DMS114 treated with DMSO at 0.1 percent for 48 hours (cell line): Measurements from ENCODE around the gene KHDC4.
"Not testable (repeated sequence)": the region's sequence is repeated elsewhere in the genome, so short reads cannot be mapped to it uniquely, and the experiment has no call there.

Experiments
- DNase-seq: peaks from one replicate; lab custom pipeline; 2025; ENCODE audit not compliant: unreplicated experiment; lab: John Stamatoyannopoulos, UW

The KHDC4 gene

GRCh38 chr1:155910621-155911121 is 23.5 kb downstream of the KHDC4 start:
- DNase-seq: peak; percentile 68

- DNase-seq: no peak
Measured at GRCh38 chr1:155909894-155910293, 24.3 kb downstream of the KHDC4 start.

GRCh38 chr1:155904261-155904660 is 30.0 kb downstream of the KHDC4 start:
- DNase-seq: no peak

- DNase-seq: no peak
Measured at GRCh38 chr1:155900161-155900560, 34.1 kb downstream of the KHDC4 start.

GRCh38 chr1:155899683-155900082 is 34.5 kb downstream of the KHDC4 start:
- DNase-seq: no peak

GRCh38 chr1:155898888-155899287 is 35.3 kb downstream of the KHDC4 start:
- no peak for DNase-seq

GRCh38 chr1:155897746-155898145 is 36.5 kb downstream of the KHDC4 start:
- no peak for DNase-seq

- DNase-seq: not testable (repeated sequence)
Measured at GRCh38 chr1:155896476-155896875, 37.7 kb downstream of the KHDC4 start.

- not testable (repeated sequence) for DNase-seq
Measured at GRCh38 chr1:155895617-155896016, 38.6 kb downstream of the KHDC4 start.

GRCh38 chr1:155893389-155894142 is 40.6 kb downstream of the KHDC4 start:
- no peak for DNase-seq

- DNase-seq: no peak
Measured at GRCh38 chr1:155892796-155893195, 41.4 kb downstream of the KHDC4 start.

- no peak for DNase-seq
Measured at GRCh38 chr1:155890251-155890650, 44.0 kb downstream of the KHDC4 start.

- DNase-seq: no peak
Measured at GRCh38 chr1:155889566-155889965, 44.6 kb downstream of the KHDC4 start.

- no peak for DNase-seq
Measured at GRCh38 chr1:155888481-155888880, 45.7 kb downstream of the KHDC4 start.

GRCh38 chr1:155884982-155885381 is 49.2 kb downstream of the KHDC4 start:
- no peak for DNase-seq

- no peak for DNase-seq
Measured at GRCh38 chr1:155884031-155884960, 49.9 kb downstream of the KHDC4 start.

- DNase-seq: no peak
Measured at GRCh38 chr1:155882766-155883165, 51.4 kb downstream of the KHDC4 start.

GRCh38 chr1:155882235-155882634 is 52.0 kb downstream of the KHDC4 start:
- no peak for DNase-seq

- no peak for DNase-seq
Measured at GRCh38 chr1:155880950-155881349, 53.3 kb downstream of the KHDC4 start.

- DNase-seq: no peak
Measured at GRCh38 chr1:155880251-155880650, 54.0 kb downstream of the KHDC4 start.

- no peak for DNase-seq
Measured at GRCh38 chr1:155877945-155878344, 56.3 kb downstream of the KHDC4 start.

- no peak for DNase-seq
Measured at GRCh38 chr1:155873860-155874259, 60.4 kb downstream of the KHDC4 start.
